Measurements from ENCODE around the gene EFHD1. TPM values are rescaled to one million over a fixed set of nuclear protein-coding genes. Genes with fewer than 3 reads are reported as not detected.

Gene EFHD1
- total and polyA plus RNA-seq, 2 of the 13 experiments (the other 11 are each of a cell fraction or from before 2014, with no cell fraction given) = 0.09 TPM; not detected in 1

DNA sequence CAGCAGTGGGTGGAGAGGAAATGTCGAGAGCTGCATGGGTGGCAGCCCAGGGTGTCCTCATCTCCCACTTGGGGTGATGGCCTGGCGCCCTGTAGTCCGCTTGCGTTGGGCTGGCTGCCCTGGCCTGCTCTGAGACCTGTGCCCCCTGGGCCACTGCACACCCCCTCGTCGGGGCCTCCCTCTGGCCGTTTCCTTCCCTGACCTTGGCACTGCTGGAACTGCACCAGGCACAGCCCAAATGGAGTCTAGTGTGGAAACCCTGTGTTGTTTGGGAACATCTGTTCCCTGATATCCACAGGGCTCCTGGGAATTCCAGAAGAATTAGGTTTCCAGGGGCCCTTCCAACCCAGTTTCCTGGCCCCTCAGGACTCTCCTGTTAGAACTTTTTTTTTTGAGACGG lies 13.9 kb downstream of the EFHD1 start:
- CTCF ChIA-PET (ENCODE audit: low intra/inter-chr PET ratio, low total read pairs) = no interaction called here
- in situ Hi-C loops (cut with HindIII; ENCODE audit: extremely low pct_ligation_motif_present, low pct_unique_long_range_greater_than_20kb) (no loop called here), intact Hi-C loops (cut with micrococcal nuclease; ENCODE audit: unreplicated experiment) (no loop called here)
- ATAC-seq (peak; percentile 25), DNase-seq (ENCODE audit: low spot score) (no peak), FAIRE-seq (no peak)
- Histone ChIP-seq H4K20me1 (ENCODE audit: insufficient read depth, low read length) (no peaks in the 10 kb centered on the region), H3K4me2 (ENCODE audit: low read depth, low read length) (no peak overlapping the region), H3K9me3 (ENCODE audit: low read length) (no peaks in the 10 kb centered on the region), H3K4me1 (ENCODE audit: insufficient read depth, low read length) (peaks cover 10% of the 10 kb centered on the region), H3K9ac (ENCODE audit: insufficient read depth, low read depth, low read length) (no peak overlapping the region), H3K79me2 (ENCODE audit: insufficient read depth, low read length) (no peaks in the 10 kb centered on the region), H3K36me3 (replicated peaks in 1 of 2; ENCODE audit: control insufficient read depth in 1 of 2, insufficient read depth in 2 of 2, low read length in 2 of 2) (no peaks in the 10 kb centered on the region), H3K27me3 (ENCODE audit: control insufficient read depth in 1 of 2, insufficient read depth in 2 of 2, low read length in 2 of 2) (peaks cover 0 to 7% of the 10 kb centered on the region in 2 experiments; a peak in 1 of 5 replicates), H3K27ac (ENCODE audit: extremely low read length, insufficient read depth, low read length) (no peak overlapping the region), H3K4me3 (replicated peaks in 1 of 3; ENCODE audit: insufficient read depth in 1 of 3, low read depth in 2 of 3, low read length in 3 of 3) (no peak overlapping the region), H2AFZ (ENCODE audit: low read length) (no peak overlapping the region)
- WGBS (ENCODE audit: low lambda C conversion rate) = 76% methylated on average over 3 of the region's 8 CpGs
- TF ChIP-seq ZFP90 (CRISPR knock-in tag; IDR thresholded peaks at IDR 0.05; ENCODE audit: borderline replicate concordance) (no peak), ATF1 (CRISPR knock-in tag; IDR thresholded peaks at IDR 0.05) (no peak), ZSCAN30 (CRISPR knock-in tag; IDR thresholded peaks at IDR 0.05) (no peak), HCFC1 (IDR thresholded peaks at IDR 0.05; ENCODE audit: low read depth, low read length) (no peak), SUZ12 (IDR thresholded peaks at IDR 0.05; ENCODE audit: low read depth, low read length) (no peak), NAIF1 (CRISPR knock-in tag; IDR thresholded peaks at IDR 0.05; ENCODE audit: borderline replicate concordance) (no peak), ZNF350 (CRISPR knock-in tag; IDR thresholded peaks at IDR 0.05; ENCODE audit: borderline replicate concordance, low read depth) (no peak), ZFP36L1 (CRISPR knock-in tag; IDR thresholded peaks at IDR 0.05) (no peak), HNRNPH1 (optimal IDR thresholded peaks at IDR 0.05; ENCODE audit: low read depth, low read length) (no peak), ZNF431 (CRISPR knock-in tag; IDR thresholded peaks at IDR 0.05; ENCODE audit: borderline replicate concordance, low read depth) (no peak)
- TF ChIP-seq, protein P1, sequence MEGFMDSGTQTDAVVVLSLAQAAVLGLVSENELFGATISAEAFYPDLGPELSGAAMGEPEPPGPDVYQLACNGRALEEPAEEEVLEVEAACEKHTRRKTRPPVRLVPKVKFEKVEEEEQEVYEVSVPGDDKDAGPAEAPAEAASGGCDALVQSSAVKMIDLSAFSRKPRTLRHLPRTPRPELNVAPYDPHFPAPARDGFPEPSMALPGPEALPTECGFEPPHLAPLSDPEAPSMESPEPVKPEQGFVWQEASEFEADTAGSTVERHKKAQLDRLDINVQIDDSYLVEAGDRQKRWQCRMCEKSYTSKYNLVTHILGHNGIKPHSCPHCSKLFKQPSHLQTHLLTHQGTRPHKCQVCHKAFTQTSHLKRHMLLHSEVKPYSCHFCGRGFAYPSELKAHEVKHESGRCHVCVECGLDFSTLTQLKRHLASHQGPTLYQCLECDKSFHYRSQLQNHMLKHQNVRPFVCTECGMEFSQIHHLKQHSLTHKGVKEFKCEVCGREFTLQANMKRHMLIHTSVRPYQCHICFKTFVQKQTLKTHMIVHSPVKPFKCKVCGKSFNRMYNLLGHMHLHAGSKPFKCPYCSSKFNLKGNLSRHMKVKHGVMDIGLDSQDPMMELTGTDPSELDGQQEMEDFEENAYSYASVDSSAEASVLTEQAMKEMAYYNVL (CRISPR knock-in tag; IDR thresholded peaks at IDR 0.05; ENCODE audit: borderline replicate concordance) = no peak
- POLR2A ChIA-PET = no interaction called here
- BruUV-seq (replicated peaks) = no TSS peak

All from HepG2 (cell line).